SK-N-SH treated with all-trans-retinoic acid at 6 μM for 48 hours (cell line): Measurements from ENCODE around the gene WWTR1.

Experiments
- ATAC-seq: fragments of 200-7000 bp; cut with Tn5 transposase; 3 replicates; pipeline ENCODE4 v1.9.1; 2020; ENCODE audit warnings: mild to moderate bottlenecking, moderate library complexity
- ARNTL ChIP-seq: fragments of 450-650 bp; formaldehyde crosslinking; IDR thresholded peaks from 2 replicates; pipeline ENCODE4 v1.5.0; 2020; ENCODE audit warnings: low read depth, mild to moderate bottlenecking, moderate library complexity, borderline replicate concordance
- BACH2 ChIP-seq: fragments of 250-450 bp; sonication (Bioruptor Pico); IDR thresholded peaks from 2 replicates; pipeline ENCODE4 v1.9.0; 2021; ENCODE audit warnings: mild to moderate bottlenecking, borderline replicate concordance
- CSDC2 ChIP-seq: fragments of 250-450 bp; sonication (Bioruptor Pico); IDR thresholded peaks from 2 replicates; pipeline ENCODE4 v1.5.0; 2020; ENCODE audit warnings: mild to moderate bottlenecking, moderate library complexity
- ESRRG ChIP-seq: fragments of 250-450 bp; sonication (Bioruptor Pico); IDR thresholded peaks from 2 replicates; pipeline ENCODE4 v1.6.1; 2021; ENCODE audit warnings: mild to moderate bottlenecking
- GLIS3 ChIP-seq: fragments of 250-450 bp; sonication (Bioruptor Pico); IDR thresholded peaks from 2 replicates; pipeline ENCODE4 v1.5.0; 2020; ENCODE audit warnings: mild to moderate bottlenecking, moderate library complexity
- ISL1 ChIP-seq: fragments of 250-450 bp; sonication (Bioruptor Pico); IDR thresholded peaks from 2 replicates; pipeline ENCODE4 v2.1.2; 2022; ENCODE audit warnings: mild to moderate bottlenecking, moderate library complexity
- OSR1 ChIP-seq: fragments of 250-450 bp; sonication (Bioruptor Pico); IDR thresholded peaks from 2 replicates; pipeline ENCODE4 v1.8.0; 2022; ENCODE audit warnings: moderate library complexity, mild to moderate bottlenecking, inconsistent platforms
- RARB ChIP-seq: fragments of 250-450 bp; sonication (Bioruptor Pico); IDR thresholded peaks from 2 replicates; pipeline ENCODE4 v1.8.0; 2021; ENCODE audit warnings: mild to moderate bottlenecking, moderate library complexity
- SNAI2 ChIP-seq: fragments of 250-450 bp; sonication (Bioruptor Pico); IDR thresholded peaks from 2 replicates; pipeline ENCODE4 v1.5.0; 2020; ENCODE audit warnings: mild to moderate bottlenecking, moderate library complexity
- TCF4 ChIP-seq: fragments of 250-450 bp; sonication (Bioruptor Pico); IDR thresholded peaks from 2 replicates; pipeline ENCODE4 v1.8.0; 2021; ENCODE audit warnings: mild to moderate bottlenecking, moderate library complexity, borderline replicate concordance
- TOX ChIP-seq: fragments of 250-450 bp; sonication (Bioruptor Pico); IDR thresholded peaks from 2 replicates; pipeline ENCODE4 v1.8.0; 2021; ENCODE audit warnings: mild to moderate bottlenecking, moderate library complexity, borderline replicate concordance
- ZC3H10 ChIP-seq: fragments of 250-450 bp; sonication (Bioruptor Pico); IDR thresholded peaks from 2 replicates; pipeline ENCODE4 v1.5.1; 2021; ENCODE audit warnings: mild to moderate bottlenecking, moderate library complexity
- ZFP3 ChIP-seq: fragments of 250-450 bp; sonication (Bioruptor Pico); IDR thresholded peaks from 2 replicates; pipeline ENCODE4 v1.5.0; 2020; ENCODE audit warnings: mild to moderate bottlenecking, moderate library complexity
- ZFP30 ChIP-seq: fragments of 450-650 bp; formaldehyde crosslinking; IDR thresholded peaks from 2 replicates; pipeline ENCODE4 v1.5.0; 2022; ENCODE audit warnings: mild to moderate bottlenecking, moderate library complexity
- ZNF565 ChIP-seq: fragments of 450-650 bp; formaldehyde crosslinking; conservative IDR thresholded peaks from 2 replicates; pipeline ENCODE4 v1.5.0; 2020; ENCODE audit warnings: low read depth, mild to moderate bottlenecking, moderate library complexity
- ZNF70 ChIP-seq: fragments of 450-650 bp; formaldehyde crosslinking; IDR thresholded peaks from 2 replicates; pipeline ENCODE4 v1.5.0; 2020; ENCODE audit warnings: mild to moderate bottlenecking, moderate library complexity
- ZNF8 ChIP-seq: fragments of 450-650 bp; formaldehyde crosslinking; IDR thresholded peaks from 2 replicates; pipeline ENCODE4 v1.5.0; 2020; ENCODE audit warnings: mild to moderate bottlenecking, moderate library complexity
- TF ChIP-seq, protein P1 (sequence below): fragments of 250-450 bp; sonication (Bioruptor Pico); IDR thresholded peaks from 2 replicates; pipeline ENCODE4 v1.5.1; 2020; ENCODE audit warnings: low read depth, mild to moderate bottlenecking, moderate library complexity
- TF ChIP-seq, protein P2 (sequence below): fragments of 250-450 bp; sonication (Bioruptor Pico); IDR thresholded peaks from 2 replicates; pipeline ENCODE4 v1.5.1; 2021; ENCODE audit warnings: mild to moderate bottlenecking, moderate library complexity
- TF ChIP-seq, protein P3 (sequence below): fragments of 250-450 bp; sonication (Bioruptor Pico); IDR thresholded peaks from 2 replicates; pipeline ENCODE4 v1.8.0; 2021; ENCODE audit warnings: low read depth, mild to moderate bottlenecking, moderate library complexity, borderline replicate concordance
- TF ChIP-seq, protein P4 (sequence below): fragments of 250-450 bp; sonication (Bioruptor Pico); IDR thresholded peaks from 2 replicates; pipeline ENCODE4 v1.5.0; 2020; ENCODE audit warnings: mild to moderate bottlenecking, moderate library complexity
- TF ChIP-seq, protein P5 (sequence below): fragments of 250-450 bp; sonication (Bioruptor Pico); IDR thresholded peaks from 2 replicates; pipeline ENCODE4 v1.8.0; 2020; ENCODE audit warnings: mild to moderate bottlenecking, moderate library complexity, borderline replicate concordance

Gene WWTR1

DNA sequence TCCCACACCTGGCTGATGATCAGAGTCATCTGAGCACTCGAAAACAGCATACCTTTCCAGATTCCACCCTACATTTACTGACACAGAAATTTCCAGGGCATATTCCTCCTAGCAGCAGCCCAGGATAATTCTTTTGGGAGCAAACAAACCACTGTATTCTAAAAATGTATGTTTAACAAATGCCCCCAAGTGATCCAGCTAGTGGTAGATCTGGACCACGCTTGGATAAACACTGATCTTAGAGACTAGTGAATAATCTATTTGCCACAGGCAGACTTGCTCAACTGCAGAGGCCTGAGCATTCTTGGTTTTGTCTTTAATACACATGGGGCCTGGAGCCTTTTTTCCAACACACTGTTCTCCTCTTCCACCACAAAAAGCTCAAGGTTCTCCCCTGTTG, 93.7 kb downstream of the WWTR1 start:
- ATAC-seq = no peak
- TF ChIP-seq, protein P1, sequence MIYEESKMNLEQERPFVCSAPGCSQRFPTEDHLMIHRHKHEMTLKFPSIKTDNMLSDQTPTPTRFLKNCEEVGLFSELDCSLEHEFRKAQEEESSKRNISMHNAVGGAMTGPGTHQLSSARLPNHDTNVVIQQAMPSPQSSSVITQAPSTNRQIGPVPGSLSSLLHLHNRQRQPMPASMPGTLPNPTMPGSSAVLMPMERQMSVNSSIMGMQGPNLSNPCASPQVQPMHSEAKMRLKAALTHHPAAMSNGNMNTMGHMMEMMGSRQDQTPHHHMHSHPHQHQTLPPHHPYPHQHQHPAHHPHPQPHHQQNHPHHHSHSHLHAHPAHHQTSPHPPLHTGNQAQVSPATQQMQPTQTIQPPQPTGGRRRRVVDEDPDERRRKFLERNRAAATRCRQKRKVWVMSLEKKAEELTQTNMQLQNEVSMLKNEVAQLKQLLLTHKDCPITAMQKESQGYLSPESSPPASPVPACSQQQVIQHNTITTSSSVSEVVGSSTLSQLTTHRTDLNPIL (CRISPR knock-in tag) = no peak
- TF ChIP-seq, protein P2, sequence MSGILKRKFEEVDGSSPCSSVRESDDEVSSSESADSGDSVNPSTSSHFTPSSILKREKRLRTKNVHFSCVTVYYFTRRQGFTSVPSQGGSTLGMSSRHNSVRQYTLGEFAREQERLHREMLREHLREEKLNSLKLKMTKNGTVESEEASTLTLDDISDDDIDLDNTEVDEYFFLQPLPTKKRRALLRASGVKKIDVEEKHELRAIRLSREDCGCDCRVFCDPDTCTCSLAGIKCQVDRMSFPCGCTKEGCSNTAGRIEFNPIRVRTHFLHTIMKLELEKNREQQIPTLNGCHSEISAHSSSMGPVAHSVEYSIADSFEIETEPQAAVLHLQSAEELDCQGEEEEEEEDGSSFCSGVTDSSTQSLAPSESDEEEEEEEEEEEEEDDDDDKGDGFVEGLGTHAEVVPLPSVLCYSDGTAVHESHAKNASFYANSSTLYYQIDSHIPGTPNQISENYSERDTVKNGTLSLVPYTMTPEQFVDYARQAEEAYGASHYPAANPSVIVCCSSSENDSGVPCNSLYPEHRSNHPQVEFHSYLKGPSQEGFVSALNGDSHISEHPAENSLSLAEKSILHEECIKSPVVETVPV = no peak
- TF ChIP-seq CSDC2 (CRISPR knock-in tag) = no peak
- TF ChIP-seq ZNF8 (CRISPR knock-in tag) = no peak
- TF ChIP-seq GLIS3 = no peak
- TF ChIP-seq, protein P3, sequence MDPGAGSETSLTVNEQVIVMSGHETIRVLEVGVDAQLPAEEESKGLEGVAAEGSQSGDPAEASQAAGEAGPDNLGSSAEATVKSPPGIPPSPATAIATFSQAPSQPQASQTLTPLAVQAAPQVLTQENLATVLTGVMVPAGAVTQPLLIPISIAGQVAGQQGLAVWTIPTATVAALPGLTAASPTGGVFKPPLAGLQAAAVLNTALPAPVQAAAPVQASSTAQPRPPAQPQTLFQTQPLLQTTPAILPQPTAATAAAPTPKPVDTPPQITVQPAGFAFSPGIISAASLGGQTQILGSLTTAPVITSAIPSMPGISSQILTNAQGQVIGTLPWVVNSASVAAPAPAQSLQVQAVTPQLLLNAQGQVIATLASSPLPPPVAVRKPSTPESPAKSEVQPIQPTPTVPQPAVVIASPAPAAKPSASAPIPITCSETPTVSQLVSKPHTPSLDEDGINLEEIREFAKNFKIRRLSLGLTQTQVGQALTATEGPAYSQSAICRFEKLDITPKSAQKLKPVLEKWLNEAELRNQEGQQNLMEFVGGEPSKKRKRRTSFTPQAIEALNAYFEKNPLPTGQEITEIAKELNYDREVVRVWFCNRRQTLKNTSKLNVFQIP (CRISPR knock-in tag) = no peak
- TF ChIP-seq BACH2 (CRISPR knock-in tag) = no peak
- TF ChIP-seq, protein P4, sequence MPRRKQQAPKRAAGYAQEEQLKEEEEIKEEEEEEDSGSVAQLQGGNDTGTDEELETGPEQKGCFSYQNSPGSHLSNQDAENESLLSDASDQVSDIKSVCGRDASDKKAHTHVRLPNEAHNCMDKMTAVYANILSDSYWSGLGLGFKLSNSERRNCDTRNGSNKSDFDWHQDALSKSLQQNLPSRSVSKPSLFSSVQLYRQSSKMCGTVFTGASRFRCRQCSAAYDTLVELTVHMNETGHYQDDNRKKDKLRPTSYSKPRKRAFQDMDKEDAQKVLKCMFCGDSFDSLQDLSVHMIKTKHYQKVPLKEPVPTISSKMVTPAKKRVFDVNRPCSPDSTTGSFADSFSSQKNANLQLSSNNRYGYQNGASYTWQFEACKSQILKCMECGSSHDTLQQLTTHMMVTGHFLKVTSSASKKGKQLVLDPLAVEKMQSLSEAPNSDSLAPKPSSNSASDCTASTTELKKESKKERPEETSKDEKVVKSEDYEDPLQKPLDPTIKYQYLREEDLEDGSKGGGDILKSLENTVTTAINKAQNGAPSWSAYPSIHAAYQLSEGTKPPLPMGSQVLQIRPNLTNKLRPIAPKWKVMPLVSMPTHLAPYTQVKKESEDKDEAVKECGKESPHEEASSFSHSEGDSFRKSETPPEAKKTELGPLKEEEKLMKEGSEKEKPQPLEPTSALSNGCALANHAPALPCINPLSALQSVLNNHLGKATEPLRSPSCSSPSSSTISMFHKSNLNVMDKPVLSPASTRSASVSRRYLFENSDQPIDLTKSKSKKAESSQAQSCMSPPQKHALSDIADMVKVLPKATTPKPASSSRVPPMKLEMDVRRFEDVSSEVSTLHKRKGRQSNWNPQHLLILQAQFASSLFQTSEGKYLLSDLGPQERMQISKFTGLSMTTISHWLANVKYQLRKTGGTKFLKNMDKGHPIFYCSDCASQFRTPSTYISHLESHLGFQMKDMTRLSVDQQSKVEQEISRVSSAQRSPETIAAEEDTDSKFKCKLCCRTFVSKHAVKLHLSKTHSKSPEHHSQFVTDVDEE (CRISPR knock-in tag) = no peak
- no peak for TF ChIP-seq ZC3H10 (CRISPR knock-in tag)
- TF ChIP-seq ESRRG (CRISPR knock-in tag) = no peak
- no peak for TF ChIP-seq OSR1 (CRISPR knock-in tag)
- TF ChIP-seq ZFP3 (CRISPR knock-in tag) = no peak
- TF ChIP-seq ZNF70 (CRISPR knock-in tag) = no peak
- no peak for TF ChIP-seq RARB
- TF ChIP-seq TOX (CRISPR knock-in tag) = no peak
- no peak for TF ChIP-seq TCF4
- no peak for TF ChIP-seq ZFP30 (CRISPR knock-in tag)
- no peak for TF ChIP-seq ISL1 (CRISPR knock-in tag)
- TF ChIP-seq SNAI2 (CRISPR knock-in tag) = no peak
- TF ChIP-seq ZNF565 (CRISPR knock-in tag) = no peak
- TF ChIP-seq, all 23 proteins: peak for 0

DNA sequence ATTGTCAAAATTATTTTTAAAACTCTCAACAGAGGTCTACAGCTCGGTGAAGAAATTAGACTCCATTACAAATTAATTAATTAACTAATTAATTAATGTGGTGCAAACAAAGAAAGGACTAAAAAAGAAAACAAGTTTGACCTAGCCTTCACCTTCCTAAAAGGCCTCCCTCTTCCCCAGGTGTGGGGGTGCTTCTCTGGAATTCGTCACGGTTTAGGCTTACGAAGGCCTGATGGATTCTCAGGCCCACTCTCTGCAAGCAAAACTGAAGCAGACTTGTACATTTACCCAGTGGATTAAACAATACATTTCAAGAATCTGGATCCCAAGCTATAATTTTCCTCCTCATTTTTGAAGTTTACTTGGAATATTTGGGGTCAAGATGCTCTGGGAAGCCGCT, 94.7 kb downstream of the WWTR1 start:
- TF ChIP-seq RARB (no peak), CSDC2 (CRISPR knock-in tag) (no peak)
- ATAC-seq = no peak

DNA sequence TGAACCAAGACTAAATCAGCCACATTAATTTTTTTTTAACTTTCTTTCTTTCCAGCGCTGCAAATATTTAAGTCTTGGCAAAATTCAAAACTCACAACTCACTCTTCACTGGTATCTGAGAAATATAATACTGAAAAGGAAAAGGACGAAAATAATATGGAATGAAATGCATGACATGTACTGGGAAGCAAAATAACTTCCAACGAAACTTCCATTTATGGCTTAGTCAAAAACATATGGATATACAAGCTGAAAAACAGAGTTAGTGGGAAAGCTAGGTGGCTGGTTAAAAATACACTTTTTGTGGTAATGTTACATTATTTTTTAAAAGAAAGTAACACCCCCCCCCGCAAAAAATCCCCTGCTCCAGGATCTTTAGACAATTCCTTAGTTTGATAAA, 97.2 kb downstream of the WWTR1 start:
- TF ChIP-seq ZNF8 (CRISPR knock-in tag) (no peak), ZC3H10 (CRISPR knock-in tag) (no peak), BACH2 (CRISPR knock-in tag) (no peak), ARNTL (CRISPR knock-in tag) (no peak), CSDC2 (CRISPR knock-in tag) (no peak), ZFP30 (CRISPR knock-in tag) (no peak), ESRRG (CRISPR knock-in tag) (no peak), ISL1 (CRISPR knock-in tag) (no peak), ZNF565 (CRISPR knock-in tag) (no peak), RARB (no peak)
- TF ChIP-seq, protein P1 (CRISPR knock-in tag) = no peak
- TF ChIP-seq, protein P4 (CRISPR knock-in tag) = no peak
- TF ChIP-seq, protein P5, sequence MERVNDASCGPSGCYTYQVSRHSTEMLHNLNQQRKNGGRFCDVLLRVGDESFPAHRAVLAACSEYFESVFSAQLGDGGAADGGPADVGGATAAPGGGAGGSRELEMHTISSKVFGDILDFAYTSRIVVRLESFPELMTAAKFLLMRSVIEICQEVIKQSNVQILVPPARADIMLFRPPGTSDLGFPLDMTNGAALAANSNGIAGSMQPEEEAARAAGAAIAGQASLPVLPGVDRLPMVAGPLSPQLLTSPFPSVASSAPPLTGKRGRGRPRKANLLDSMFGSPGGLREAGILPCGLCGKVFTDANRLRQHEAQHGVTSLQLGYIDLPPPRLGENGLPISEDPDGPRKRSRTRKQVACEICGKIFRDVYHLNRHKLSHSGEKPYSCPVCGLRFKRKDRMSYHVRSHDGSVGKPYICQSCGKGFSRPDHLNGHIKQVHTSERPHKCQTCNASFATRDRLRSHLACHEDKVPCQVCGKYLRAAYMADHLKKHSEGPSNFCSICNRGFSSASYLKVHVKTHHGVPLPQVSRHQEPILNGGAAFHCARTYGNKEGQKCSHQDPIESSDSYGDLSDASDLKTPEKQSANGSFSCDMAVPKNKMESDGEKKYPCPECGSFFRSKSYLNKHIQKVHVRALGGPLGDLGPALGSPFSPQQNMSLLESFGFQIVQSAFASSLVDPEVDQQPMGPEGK (CRISPR knock-in tag) = no peak
- ATAC-seq = no peak
